Upper lobe of left lung (tissue), 6 donors: ENCODE results near the gene SHOC2. TPM values are rescaled to one million over a fixed set of nuclear protein-coding genes. Genes with fewer than 3 reads are reported as not detected.

Experiments
- ATAC-seq, 2 donors: fragments of 200-7000 bp; cut with Tn5 transposase; one replicate each; pipeline ENCODE4 v1.9.1; 2022; ENCODE audit warnings: mild to moderate bottlenecking in 2 of 2, moderate library complexity in 2 of 2; ENCODE audit not compliant: low FRiP score in 2 of 2
- DNase-seq, 2 donors: peaks; one replicate each; pipeline ENCODE4 v3.0.0-alpha.2; 2019 to 2020
- H3K27ac ChIP-seq, 4 donors: fragments of 200-600 bp; sonication (generic); one replicate each; pipeline ENCODE4 v1.5.1; 2016 to 2019
- H3K27me3 ChIP-seq, 4 donors: fragments of 200-600 bp; sonication (generic); one replicate each; pipeline ENCODE4 v1.5.1; 2017 to 2019
- H3K36me3 ChIP-seq, 4 donors: fragments of 200-600 bp; sonication (generic); one replicate each; pipeline ENCODE4 v1.5.1; 2016 to 2019
- H3K4me1 ChIP-seq, 4 donors: fragments of 200-600 bp; sonication (generic); one replicate each; pipeline ENCODE4 v1.5.1; 2018 to 2019
- H3K4me3 ChIP-seq, 4 donors: fragments of 200-600 bp; sonication (generic); one replicate each; pipeline ENCODE4 v1.5.1; 2017 to 2019; ENCODE audit warnings: mild to moderate bottlenecking in 2 of 4, moderate library complexity in 1 of 4
- H3K9me3 ChIP-seq, 4 donors: fragments of 200-600 bp; sonication (generic); one replicate each; pipeline ENCODE4 v1.5.1; 2018 to 2019
- EP300 ChIP-seq, 4 donors: sonication (generic); formaldehyde crosslinking; IDR thresholded peaks; one replicate each; pipeline ENCODE4 v1.5.1; 2017; ENCODE audit warnings: antibody characterized with exemption in 4 of 4, control low read depth in 2 of 4
- POLR2A ChIP-seq, 4 donors: fragments of 450-650 bp; IDR thresholded peaks; one replicate each; pipeline ENCODE4 v1.5.1; 2016 to 2017; ENCODE audit warnings: antibody characterized with exemption in 4 of 4, mild to moderate bottlenecking in 2 of 4
- POLR2AphosphoS5 ChIP-seq, 2 donors: sonication (generic); formaldehyde crosslinking; IDR thresholded peaks; one replicate each; pipeline ENCODE4 v1.5.1; 2017; ENCODE audit warnings: antibody characterized with exemption in 2 of 2
- WGBS, 2 donors: methylation state at CpG; one replicate each; pipeline ENCODE4 v1.1.5; 2017 to 2018; 5-methylcytosine and 5-hydroxymethylcytosine counted together
- total RNA-seq, 6 donors: library from RNA; depleted of rRNA in 4 of 6; stranded (reverse); fragments of >200 nt in 4 of 6; gene quantifications; one replicate each; pipeline versions ENCODE4 v1.1.0 to v1.2.1, GENCODE V29; 2016 to 2021
- TF ChIP-seq, protein P1 (sequence below), 6 experiments: fragments of 450-650 bp in 4 of 6; fragments of 200-600 bp in 2 of 6; sonication (generic) in 2 of 6; IDR thresholded peaks; one replicate each; pipeline ENCODE4 v1.5.1; 2016 to 2019; ENCODE audit warnings: antibody characterized with exemption in 6 of 6
- donor health status: DM: no; HTN: no; CAD: no; lungs with moderate emphysema.
- donor health status: DM: no; HTN: yes; CAD: no; lungs with severe emphysema.

The SHOC2 gene
- total RNA-seq, 6 donors from 2014 or later, result 24.2 to 117 (median 41.6) TPM

DNA sequence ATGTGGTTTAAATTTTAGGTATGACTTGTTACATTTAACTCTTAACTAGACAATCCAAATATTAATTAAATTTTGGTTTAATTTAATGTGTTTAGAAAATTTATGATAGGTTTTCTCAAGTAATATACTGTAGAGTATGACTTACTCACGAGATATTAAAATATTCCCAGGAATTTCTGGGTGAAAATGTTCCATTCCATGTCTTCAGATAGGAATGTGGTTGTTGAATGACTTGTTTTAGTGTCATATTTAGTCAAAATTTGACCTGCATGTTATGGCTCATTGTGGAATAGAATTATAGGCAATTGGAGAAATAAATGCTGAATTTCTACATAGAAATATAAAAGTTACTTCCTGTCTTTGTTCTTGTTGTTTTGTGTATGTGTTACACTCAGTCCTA, 46.7 kb downstream of the SHOC2 start:
- ATAC-seq (no peak), DNase-seq (no peak)
- Histone ChIP-seq H3K27ac (no peak overlapping the region), H3K4me3 (no peak overlapping the region), H3K36me3 (peaks cover 0 to 3% (median 0%) of the 10 kb centered on the region in 4 donors), H3K9me3 (no peaks in the 10 kb centered on the region), H3K27me3 (no peaks in the 10 kb centered on the region), H3K4me1 (peaks cover 0 to 26% (median 3%) of the 10 kb centered on the region in 4 donors)
- TF ChIP-seq POLR2A (IDR thresholded peaks at IDR 0.05) (no peak), EP300 (IDR thresholded peaks at IDR 0.05) (no peak), POLR2AphosphoS5 (IDR thresholded peaks at IDR 0.05) (no peak)
- TF ChIP-seq, protein P1, sequence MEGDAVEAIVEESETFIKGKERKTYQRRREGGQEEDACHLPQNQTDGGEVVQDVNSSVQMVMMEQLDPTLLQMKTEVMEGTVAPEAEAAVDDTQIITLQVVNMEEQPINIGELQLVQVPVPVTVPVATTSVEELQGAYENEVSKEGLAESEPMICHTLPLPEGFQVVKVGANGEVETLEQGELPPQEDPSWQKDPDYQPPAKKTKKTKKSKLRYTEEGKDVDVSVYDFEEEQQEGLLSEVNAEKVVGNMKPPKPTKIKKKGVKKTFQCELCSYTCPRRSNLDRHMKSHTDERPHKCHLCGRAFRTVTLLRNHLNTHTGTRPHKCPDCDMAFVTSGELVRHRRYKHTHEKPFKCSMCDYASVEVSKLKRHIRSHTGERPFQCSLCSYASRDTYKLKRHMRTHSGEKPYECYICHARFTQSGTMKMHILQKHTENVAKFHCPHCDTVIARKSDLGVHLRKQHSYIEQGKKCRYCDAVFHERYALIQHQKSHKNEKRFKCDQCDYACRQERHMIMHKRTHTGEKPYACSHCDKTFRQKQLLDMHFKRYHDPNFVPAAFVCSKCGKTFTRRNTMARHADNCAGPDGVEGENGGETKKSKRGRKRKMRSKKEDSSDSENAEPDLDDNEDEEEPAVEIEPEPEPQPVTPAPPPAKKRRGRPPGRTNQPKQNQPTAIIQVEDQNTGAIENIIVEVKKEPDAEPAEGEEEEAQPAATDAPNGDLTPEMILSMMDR (IDR thresholded peaks at IDR 0.05), result no peak
- 88 to 89% methylated on average over 1 of the region's 1 CpG for WGBS, 2 donors

DNA sequence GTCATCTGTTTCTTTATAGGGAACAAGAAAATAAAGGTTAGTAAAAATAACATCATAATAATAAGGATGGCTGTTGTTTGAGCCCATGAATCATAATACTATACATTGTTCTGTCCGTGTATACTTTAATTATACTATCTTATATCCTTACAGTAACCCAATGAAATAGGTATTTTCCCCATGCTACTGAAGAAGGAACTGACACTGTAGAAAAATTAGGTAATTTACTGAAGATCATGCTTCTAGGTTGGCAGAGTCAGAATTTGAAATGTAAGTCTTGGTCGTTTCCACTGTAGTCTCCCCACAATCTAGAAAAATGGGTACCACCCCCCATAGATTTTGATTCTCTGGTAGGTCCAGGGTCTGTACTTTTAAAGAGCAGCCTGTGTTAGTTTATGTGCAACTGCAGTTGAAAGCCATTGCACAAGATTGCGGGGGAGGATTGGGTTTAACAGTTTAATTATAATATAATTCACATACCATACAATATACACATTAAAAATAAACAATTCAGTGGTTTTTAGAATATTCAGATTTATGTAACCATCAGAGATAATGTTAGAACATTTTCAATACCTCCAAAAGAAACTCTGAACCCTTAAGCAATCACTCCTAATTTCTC, 47.7 kb downstream of the SHOC2 start:
- WGBS, 2 donors, result 79 to 93% methylated on average over 3 of the region's 3 CpGs
- H3K4me1 ChIP-seq, result peaks cover 0 to 27% (median 3%) of the 10 kb centered on the region in 4 donors

GRCh38 chr10:110967645-110968044, 48.2 kb downstream of the SHOC2 start:
- no peak for ATAC-seq
- DNase-seq, result no peak
- 0 to 2% methylated on average over 1 of the region's 1 CpG for WGBS, 2 donors
- H3K27ac ChIP-seq, result no peak overlapping the region
- peaks cover 0 to 3% (median 0%) of the 10 kb centered on the region in 4 donors for H3K36me3 ChIP-seq
- no peaks in the 10 kb centered on the region for H3K27me3 ChIP-seq
- no peak overlapping the region for H3K4me3 ChIP-seq
- H3K4me1 ChIP-seq, result peaks cover 0 to 27% (median 3%) of the 10 kb centered on the region in 4 donors
- TF ChIP-seq EP300 (IDR thresholded peaks at IDR 0.05), result no peak
- no peak for TF ChIP-seq POLR2A (IDR thresholded peaks at IDR 0.05)
- TF ChIP-seq POLR2AphosphoS5 (IDR thresholded peaks at IDR 0.05), result no peak
- TF ChIP-seq, protein P1 (IDR thresholded peaks at IDR 0.05), result no peak
- H3K9me3 ChIP-seq, result no peaks in the 10 kb centered on the region

More for the DNA sequence above, 47.7 kb downstream of the SHOC2 start:
- no peak overlapping the region for H3K27ac ChIP-seq
- no peak for DNase-seq
- ATAC-seq, result no peak
- no peak overlapping the region for H3K4me3 ChIP-seq
- no peaks in the 10 kb centered on the region for H3K27me3 ChIP-seq
- TF ChIP-seq, protein P1 (IDR thresholded peaks at IDR 0.05), result no peak
- no peak for TF ChIP-seq POLR2AphosphoS5 (IDR thresholded peaks at IDR 0.05)
- TF ChIP-seq POLR2A (IDR thresholded peaks at IDR 0.05), result no peak
- no peak for TF ChIP-seq EP300 (IDR thresholded peaks at IDR 0.05)
- no peaks in the 10 kb centered on the region for H3K9me3 ChIP-seq
- H3K36me3 ChIP-seq, result peaks cover 0 to 3% (median 0%) of the 10 kb centered on the region in 4 donors

DNA sequence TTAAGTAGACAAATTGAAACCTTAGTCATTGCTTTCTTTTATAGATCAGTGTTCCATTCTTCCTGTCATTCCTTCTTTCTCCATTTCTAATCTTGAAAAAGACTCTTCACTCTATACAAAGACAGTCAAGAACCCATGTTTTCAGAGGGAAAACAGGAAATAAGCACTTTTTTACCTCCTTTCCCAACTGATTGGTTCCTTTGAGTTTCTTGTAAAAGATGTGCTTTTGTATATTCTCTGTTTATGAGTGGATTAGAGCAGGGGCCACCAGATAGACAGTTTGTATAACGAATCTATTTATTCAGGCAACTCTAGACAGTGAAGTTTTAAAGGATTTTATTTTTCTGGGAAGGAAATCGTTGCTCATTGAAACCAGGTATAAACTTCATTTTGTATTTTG, 49.8 kb downstream of the SHOC2 start:
- Histone ChIP-seq H3K27me3 (no peaks in the 10 kb centered on the region), H3K4me1 (peaks cover 0 to 20% (median 3%) of the 10 kb centered on the region in 4 donors), H3K4me3 (no peak overlapping the region), H3K9me3 (no peaks in the 10 kb centered on the region), H3K36me3 (peaks cover 0 to 3% (median 0%) of the 10 kb centered on the region in 4 donors), H3K27ac (no peak overlapping the region)
- WGBS, 2 donors, result 92 to 97% methylated on average over 2 of the region's 2 CpGs
- TF ChIP-seq POLR2AphosphoS5 (IDR thresholded peaks at IDR 0.05), result no peak
- TF ChIP-seq, protein P1 (IDR thresholded peaks at IDR 0.05), result no peak
- TF ChIP-seq EP300 (IDR thresholded peaks at IDR 0.05), result no peak
- no peak for TF ChIP-seq POLR2A (IDR thresholded peaks at IDR 0.05)
- no peak for ATAC-seq
- no peak for DNase-seq

GRCh38 chr10:110971638-110972037, 52.2 kb downstream of the SHOC2 start:
- no peak for ATAC-seq
- Histone ChIP-seq H3K27ac (no peak overlapping the region), H3K4me3 (no peak overlapping the region), H3K36me3 (peaks cover 0 to 3% (median 0%) of the 10 kb centered on the region in 4 donors), H3K27me3 (no peaks in the 10 kb centered on the region), H3K4me1 (peaks cover 0 to 8% (median 3%) of the 10 kb centered on the region in 4 donors), H3K9me3 (no peaks in the 10 kb centered on the region)
- DNase-seq, result no peak
- TF ChIP-seq POLR2AphosphoS5 (IDR thresholded peaks at IDR 0.05), result no peak
- TF ChIP-seq, protein P1 (IDR thresholded peaks at IDR 0.05), result no peak
- no peak for TF ChIP-seq EP300 (IDR thresholded peaks at IDR 0.05)
- TF ChIP-seq POLR2A (IDR thresholded peaks at IDR 0.05), result no peak
